SH-SY5Y (cell line): Measurements from ENCODE around the gene UBE2G1.

Experiments used
- GATA2 ChIP-seq: IDR thresholded peaks from 2 replicates; pipeline ENCODE4 v1.6.1; 2011; ENCODE audit warnings: mild to moderate bottlenecking, low read depth, low read length
- GATA3 ChIP-seq: IDR thresholded peaks from 2 replicates; pipeline ENCODE4 v1.6.1; 2011; ENCODE audit warnings: low read depth, mild to moderate bottlenecking, low read length, moderate library complexity

DNA sequence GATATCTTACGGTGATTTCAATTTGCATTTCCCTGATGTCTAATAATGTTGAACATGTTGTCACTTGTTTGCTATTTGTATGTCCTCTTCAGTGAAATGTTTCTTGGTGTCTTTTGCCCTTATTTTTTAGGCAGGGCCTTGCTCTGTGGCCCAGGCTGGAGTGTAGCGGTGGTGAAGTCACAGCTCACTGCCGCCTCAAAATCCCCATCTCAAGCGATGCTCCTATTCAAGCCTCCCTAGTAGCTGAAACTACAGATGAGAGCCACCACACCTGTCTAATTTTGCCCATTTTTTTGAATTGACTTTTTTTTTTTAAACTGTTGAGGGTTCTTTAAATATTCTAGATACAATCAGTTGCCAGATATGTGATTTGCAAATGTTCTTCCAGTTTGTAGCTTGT lies 8.3 kb downstream of the UBE2G1 start:
- TF ChIP-seq GATA2: no peak
- no peak for TF ChIP-seq GATA3
